ENCODE data around the gene PDXDC1. TPM values are rescaled to one million over a fixed set of nuclear protein-coding genes. Genes with fewer than 3 reads are reported as not detected.
"Not testable (repeated sequence)": the region's sequence is repeated elsewhere in the genome, so short reads cannot be mapped to it uniquely, and the experiment has no call there.

PDXDC1 gene
- polyA plus RNA-seq, 4 donors, result 116 to 181 (median 149) TPM

DNA sequence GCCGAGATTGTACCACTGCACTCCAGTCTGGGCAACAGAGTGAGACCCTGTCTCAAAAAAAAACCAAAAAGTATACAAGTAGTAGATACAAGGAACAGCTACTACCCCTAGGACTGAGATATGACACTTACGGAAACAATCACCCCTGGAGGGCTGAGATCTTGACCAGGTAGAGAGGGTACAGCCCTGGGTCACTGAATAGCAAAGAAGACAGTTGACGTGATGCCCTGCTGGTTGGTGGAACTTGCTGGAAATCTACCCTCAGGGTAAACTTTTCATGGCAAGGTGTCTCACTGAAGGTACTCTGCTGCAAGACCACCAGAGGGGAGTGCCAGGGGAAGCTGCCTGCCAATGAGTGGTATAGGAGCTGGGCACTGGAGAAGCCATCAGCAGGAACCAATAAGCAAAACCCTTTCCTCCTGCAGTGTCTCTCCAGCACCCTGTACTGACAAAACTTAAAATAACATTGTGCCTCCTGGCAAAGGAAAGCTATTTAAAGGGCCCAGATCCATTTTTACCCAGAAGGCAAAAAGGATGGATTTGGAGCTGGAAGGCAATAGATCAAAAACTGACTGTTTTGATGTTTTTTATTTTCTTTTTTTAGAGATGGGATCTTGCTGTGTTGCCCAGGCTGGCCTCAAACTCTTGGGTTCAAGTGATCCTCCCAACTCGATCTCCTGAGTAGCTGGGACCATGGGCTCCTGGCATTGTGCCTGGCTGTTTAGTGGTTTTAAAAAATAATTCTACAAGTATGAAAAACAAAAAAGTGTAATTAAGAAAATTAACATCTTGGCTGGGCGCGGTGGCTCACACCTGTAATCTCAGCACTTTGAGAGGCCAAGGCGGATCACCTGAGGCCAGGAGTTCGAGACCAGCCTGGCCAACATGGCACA lies 11.3 kb upstream of the PDXDC1 start:
- no peak for DNase-seq
- 78 to 79% (median 79%) methylated on average over 8 of the region's 8 CpGs for WGBS, 3 donors
- no peak for FAIRE-seq
- peaks cover 0 to 8% (median 3%) of the 10 kb centered on the region in 3 donors for H3K4me1 ChIP-seq (ENCODE audit: control insufficient read depth in 3 of 3, insufficient read depth in 2 of 3, low read depth in 1 of 3, low read length in 2 of 3)
- H3K36me3 ChIP-seq (ENCODE audit: control insufficient read depth in 3 of 3, insufficient read depth in 2 of 3, low read depth in 1 of 3, low read length in 3 of 3), result no peaks in the 10 kb centered on the region
- no peak overlapping the region for H3K27ac ChIP-seq (ENCODE audit: low read depth in 1 of 3, low read length in 2 of 3)
- no peaks in the 10 kb centered on the region for H3K9me3 ChIP-seq (ENCODE audit: control insufficient read depth in 2 of 2, insufficient read depth in 1 of 2, low read depth in 1 of 2, low read length in 1 of 2)
- no peak overlapping the region for H3K4me3 ChIP-seq (ENCODE audit: low read depth in 1 of 3, low read length in 3 of 3)
- H3K27me3 ChIP-seq (ENCODE audit: control insufficient read depth in 3 of 3, insufficient read depth in 3 of 3, low read length in 3 of 3), result no peaks in the 10 kb centered on the region

DNA sequence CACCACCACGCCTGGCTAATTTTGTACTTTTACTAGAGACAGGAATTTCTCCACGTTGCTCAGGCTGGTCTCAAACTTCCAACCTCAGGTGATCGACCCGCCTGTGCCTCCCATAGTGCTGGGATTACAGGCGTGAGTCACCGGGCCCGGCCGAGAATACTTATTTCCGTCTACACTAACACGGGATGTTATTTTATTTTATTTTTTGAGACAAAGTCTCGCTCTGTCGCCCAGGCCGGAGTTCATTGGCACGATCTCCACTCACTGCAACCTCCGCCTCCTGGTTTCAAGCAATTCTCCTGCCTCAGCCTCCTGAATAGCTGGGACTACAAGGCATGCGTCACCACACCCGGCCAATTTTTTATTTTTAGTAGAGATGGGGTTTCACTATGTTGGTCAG lies 9.5 kb upstream of the PDXDC1 start:
- WGBS, 3 donors, result 90 to 92% (median 91%) methylated on average over 17 of the region's 17 CpGs
- DNase-seq (no peak), FAIRE-seq (no peak)
- Histone ChIP-seq H3K27ac (ENCODE audit: low read depth in 1 of 3, low read length in 2 of 3) (no peak overlapping the region), H3K9me3 (ENCODE audit: control insufficient read depth in 2 of 2, insufficient read depth in 1 of 2, low read depth in 1 of 2, low read length in 1 of 2) (no peaks in the 10 kb centered on the region), H3K4me3 (ENCODE audit: low read depth in 1 of 3, low read length in 3 of 3) (no peak overlapping the region), H3K4me1 (ENCODE audit: control insufficient read depth in 3 of 3, insufficient read depth in 2 of 3, low read depth in 1 of 3, low read length in 2 of 3) (peaks cover 0 to 8% (median 3%) of the 10 kb centered on the region in 3 donors), H3K36me3 (ENCODE audit: control insufficient read depth in 3 of 3, insufficient read depth in 2 of 3, low read depth in 1 of 3, low read length in 3 of 3) (no peaks in the 10 kb centered on the region), H3K27me3 (ENCODE audit: control insufficient read depth in 3 of 3, insufficient read depth in 3 of 3, low read length in 3 of 3) (no peaks in the 10 kb centered on the region)

DNA sequence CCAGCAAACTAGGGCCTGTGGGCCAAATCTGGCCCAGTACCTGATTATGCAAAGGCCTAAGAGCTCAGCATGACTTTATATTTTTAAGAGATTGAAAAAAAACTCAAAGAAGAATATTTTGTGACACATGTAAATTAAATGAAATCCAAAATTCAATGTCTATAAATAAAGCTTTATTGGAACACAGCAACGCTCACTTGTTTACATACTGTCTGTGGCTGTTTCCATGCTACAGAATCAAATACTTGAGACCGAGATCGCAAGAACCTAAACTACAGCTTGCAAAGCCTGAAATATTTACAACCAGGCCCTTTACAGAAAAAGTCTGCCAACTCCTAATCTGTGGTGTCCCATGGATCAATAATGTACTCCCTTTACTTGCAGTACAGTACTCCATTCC lies 5.0 kb upstream of the PDXDC1 start:
- 92 to 93% (median 92%) methylated on average over 3 of the region's 3 CpGs for WGBS, 3 donors
- not testable (repeated sequence) for H3K27ac ChIP-seq (ENCODE audit: low read depth in 1 of 3, low read length in 2 of 3); DNase-seq; H3K4me3 ChIP-seq (ENCODE audit: low read depth in 1 of 3, low read length in 3 of 3); H3K36me3 ChIP-seq (ENCODE audit: control insufficient read depth in 3 of 3, insufficient read depth in 2 of 3, low read depth in 1 of 3, low read length in 3 of 3); H3K9me3 ChIP-seq (ENCODE audit: control insufficient read depth in 2 of 2, insufficient read depth in 1 of 2, low read depth in 1 of 2, low read length in 1 of 2); H3K27me3 ChIP-seq (ENCODE audit: control insufficient read depth in 3 of 3, insufficient read depth in 3 of 3, low read length in 3 of 3); FAIRE-seq; H3K4me1 ChIP-seq (ENCODE audit: control insufficient read depth in 3 of 3, insufficient read depth in 2 of 3, low read depth in 1 of 3, low read length in 2 of 3)

DNA sequence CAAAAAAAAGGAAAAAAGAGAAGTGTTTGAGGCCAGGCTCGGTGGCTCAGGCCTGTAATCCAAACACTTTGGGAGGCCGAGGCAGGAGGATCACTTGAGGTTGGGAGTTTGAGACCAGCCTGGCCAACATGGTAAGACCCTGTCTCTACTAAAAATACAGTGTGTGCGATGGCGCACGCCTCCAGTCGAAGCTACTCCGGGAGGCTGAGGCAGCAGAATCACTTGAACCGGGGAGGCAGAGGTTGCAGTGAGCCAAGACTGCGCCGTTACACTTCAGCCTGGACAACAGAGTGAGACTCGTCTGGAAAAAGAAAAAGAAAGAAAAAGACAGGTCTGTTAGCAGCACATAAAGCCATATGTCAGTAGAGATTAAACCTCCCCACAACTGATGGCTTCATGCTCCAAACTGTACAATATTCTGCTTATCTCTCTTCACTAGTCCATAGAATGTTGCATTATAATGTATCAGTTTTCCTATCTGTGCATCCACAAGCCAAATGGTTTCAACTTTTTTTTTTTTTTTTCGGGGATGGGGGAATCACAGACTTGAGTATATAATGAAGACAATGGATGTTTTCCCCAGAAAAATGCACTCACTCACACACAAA lies 3.1 kb upstream of the PDXDC1 start:
- DNase-seq; H3K4me3 ChIP-seq (ENCODE audit: low read depth in 1 of 3, low read length in 3 of 3); H3K27me3 ChIP-seq (ENCODE audit: control insufficient read depth in 3 of 3, insufficient read depth in 3 of 3, low read length in 3 of 3); H3K36me3 ChIP-seq (ENCODE audit: control insufficient read depth in 3 of 3, insufficient read depth in 2 of 3, low read depth in 1 of 3, low read length in 3 of 3); H3K4me1 ChIP-seq (ENCODE audit: control insufficient read depth in 3 of 3, insufficient read depth in 2 of 3, low read depth in 1 of 3, low read length in 2 of 3); FAIRE-seq; H3K9me3 ChIP-seq (ENCODE audit: control insufficient read depth in 2 of 2, insufficient read depth in 1 of 2, low read depth in 1 of 2, low read length in 1 of 2); H3K27ac ChIP-seq (ENCODE audit: low read depth in 1 of 3, low read length in 2 of 3): not testable (repeated sequence)
- WGBS, 3 donors, result 93 to 94% (median 93%) methylated on average over 12 of the region's 12 CpGs

DNA sequence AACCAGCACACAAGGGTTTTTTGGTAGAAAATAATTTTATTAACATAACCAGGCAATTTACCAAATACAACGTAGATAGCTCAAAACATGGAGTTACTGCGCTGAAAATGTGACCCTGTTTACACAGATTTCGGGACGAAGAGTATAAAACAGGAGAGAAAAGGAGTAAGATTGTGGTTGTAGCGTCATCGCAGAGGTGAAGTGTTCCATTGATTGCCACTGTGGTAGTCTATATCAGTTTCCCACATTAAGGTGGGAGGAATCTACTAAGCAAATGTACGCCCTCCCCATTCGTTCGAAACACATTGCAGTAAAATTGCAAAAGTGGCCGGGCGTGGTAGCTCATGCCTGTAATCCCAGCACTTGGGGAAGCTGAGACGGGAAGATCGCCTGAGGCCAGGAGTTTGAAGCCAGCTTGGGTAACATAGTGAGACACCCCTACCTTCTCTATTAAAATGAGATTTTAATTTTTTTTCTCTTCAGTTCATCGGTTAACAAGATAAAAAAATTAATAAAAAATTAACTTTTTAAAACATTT lies 972 bp upstream of the PDXDC1 start:
- not testable (repeated sequence) for H3K36me3 ChIP-seq (ENCODE audit: control insufficient read depth in 3 of 3, insufficient read depth in 2 of 3, low read depth in 1 of 3, low read length in 3 of 3); FAIRE-seq; H3K27me3 ChIP-seq (ENCODE audit: control insufficient read depth in 3 of 3, insufficient read depth in 3 of 3, low read length in 3 of 3); H3K27ac ChIP-seq (ENCODE audit: low read depth in 1 of 3, low read length in 2 of 3); H3K4me1 ChIP-seq (ENCODE audit: control insufficient read depth in 3 of 3, insufficient read depth in 2 of 3, low read depth in 1 of 3, low read length in 2 of 3); DNase-seq; H3K9me3 ChIP-seq (ENCODE audit: control insufficient read depth in 2 of 2, insufficient read depth in 1 of 2, low read depth in 1 of 2, low read length in 1 of 2)
- peak overlapping the region in 2 of 3 donors; percentile 15 to 60 for H3K4me3 ChIP-seq (ENCODE audit: low read depth in 1 of 3, low read length in 3 of 3)
- 32 to 55% (median 37%) methylated on average over 12 to 14 of the region's 14 CpGs for WGBS, 3 donors

DNA sequence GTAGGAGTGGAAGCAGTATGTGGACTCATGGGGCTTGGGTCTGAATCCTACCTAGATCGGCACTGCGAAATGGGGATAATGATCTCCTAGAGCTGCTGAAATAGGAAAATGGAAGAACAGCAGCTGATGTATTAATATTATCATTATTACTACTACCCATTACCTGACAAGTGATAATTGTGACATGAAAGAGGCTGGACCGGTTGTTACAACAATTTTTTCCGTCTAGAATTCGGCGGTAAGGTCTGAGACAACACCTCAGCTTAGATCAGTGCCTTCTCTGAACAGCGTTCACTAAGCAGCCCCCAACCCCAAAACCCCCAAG lies 533 bp upstream of the PDXDC1 start:
- Histone ChIP-seq H3K27ac (ENCODE audit: low read depth in 1 of 3, low read length in 2 of 3) (peak overlapping the region in 2 of 3 donors; percentile 66 to 96), H3K4me1 (ENCODE audit: control insufficient read depth in 3 of 3, insufficient read depth in 2 of 3, low read depth in 1 of 3, low read length in 2 of 3) (peaks cover 0 to 14% (median 3%) of the 10 kb centered on the region in 3 donors), H3K4me3 (ENCODE audit: low read depth in 1 of 3, low read length in 3 of 3) (peak overlapping the region; percentile 60 to 93 (median 89))
- H3K9me3 ChIP-seq (ENCODE audit: control insufficient read depth in 2 of 2, insufficient read depth in 1 of 2, low read depth in 1 of 2, low read length in 1 of 2); FAIRE-seq; H3K36me3 ChIP-seq (ENCODE audit: control insufficient read depth in 3 of 3, insufficient read depth in 2 of 3, low read depth in 1 of 3, low read length in 3 of 3); H3K27me3 ChIP-seq (ENCODE audit: control insufficient read depth in 3 of 3, insufficient read depth in 3 of 3, low read length in 3 of 3): not testable (repeated sequence)
- DNase-seq, result peak; percentile 73 to 83
- 1 to 2% (median 1%) methylated on average over 7 of the region's 7 CpGs for WGBS, 3 donors

DNA sequence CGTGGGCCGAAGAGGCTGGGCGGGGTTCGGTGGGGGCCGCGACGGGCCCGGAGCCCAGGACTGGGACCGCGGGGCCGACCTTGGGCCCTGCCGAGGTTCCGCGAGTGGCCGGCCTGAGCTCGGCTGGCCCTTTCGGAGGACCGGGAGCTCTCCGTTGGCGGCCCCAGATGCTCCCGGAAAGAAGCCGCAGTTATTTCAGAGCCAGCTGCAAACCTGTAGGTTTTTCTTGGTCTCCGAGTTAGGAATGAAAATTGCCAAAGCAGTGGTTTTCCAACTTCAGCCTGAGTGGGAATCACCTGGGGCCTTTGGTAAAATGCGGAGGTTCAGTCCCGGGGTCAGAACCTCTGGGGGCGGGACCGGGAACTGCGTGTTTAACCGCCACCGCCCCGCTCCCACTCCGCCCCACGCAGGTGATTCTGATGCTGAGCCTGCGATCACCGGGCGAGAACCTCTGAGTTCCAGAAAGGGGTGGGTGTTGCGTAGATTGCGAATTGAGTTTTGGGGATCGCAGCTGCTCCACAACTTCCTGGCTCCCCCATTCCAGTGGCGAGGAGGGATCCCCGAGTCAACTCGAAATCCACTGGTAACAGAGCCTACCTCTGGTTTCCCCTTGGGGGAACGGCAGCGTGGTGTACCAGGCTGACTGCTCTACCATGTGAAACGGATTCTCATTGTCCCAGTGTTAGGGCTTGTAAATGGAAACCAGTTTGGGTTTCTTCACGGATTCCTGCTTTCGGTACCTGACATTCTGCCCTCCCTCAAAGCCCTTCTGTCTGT lies 780 bp downstream of the PDXDC1 start:
- FAIRE-seq; H3K27me3 ChIP-seq (ENCODE audit: control insufficient read depth in 3 of 3, insufficient read depth in 3 of 3, low read length in 3 of 3); H3K9me3 ChIP-seq (ENCODE audit: control insufficient read depth in 2 of 2, insufficient read depth in 1 of 2, low read depth in 1 of 2, low read length in 1 of 2); H3K36me3 ChIP-seq (ENCODE audit: control insufficient read depth in 3 of 3, insufficient read depth in 2 of 3, low read depth in 1 of 3, low read length in 3 of 3): not testable (repeated sequence)
- 1 to 2% (median 1%) methylated on average over 38 to 47 of the region's 47 CpGs for WGBS, 3 donors
- DNase-seq, result peak; percentile 54 to 74
- peak overlapping the region; percentile 60 to 93 (median 89) for H3K4me3 ChIP-seq (ENCODE audit: low read depth in 1 of 3, low read length in 3 of 3)
- H3K4me1 ChIP-seq (ENCODE audit: control insufficient read depth in 3 of 3, insufficient read depth in 2 of 3, low read depth in 1 of 3, low read length in 2 of 3), result peaks cover 0 to 18% (median 3%) of the 10 kb centered on the region in 3 donors
- H3K27ac ChIP-seq (ENCODE audit: low read depth in 1 of 3, low read length in 2 of 3), result peak overlapping the region; percentile 94 to 97 (median 96)
